ENCODE data around the gene MAGEB4.

MAGEB4 gene

GRCh38 chrX:30259927-30260326 lies 18.1 kb downstream of the MAGEB4 start:
- TF ChIP-seq YY1 (IDR thresholded peaks at IDR 0.05; ENCODE audit: insufficient read depth, insufficient read length) (no peak), SUZ12 (IDR thresholded peaks at IDR 0.05; ENCODE audit: extremely low read depth, insufficient read depth, insufficient read length) (no peak), ZNF274 (IDR thresholded peaks at IDR 0.05; ENCODE audit: low read depth, low read length) (no peak)
- H3K36me3 ChIP-seq (ENCODE audit: insufficient read depth, insufficient read length, low read length) = no peaks in the 10 kb centered on the region
- no peaks in the 10 kb centered on the region for H3K4me1 ChIP-seq (ENCODE audit: insufficient read depth, insufficient read length)
- no peak overlapping the region for H3K9ac ChIP-seq (ENCODE audit: insufficient read length, low read depth)
- no peak for DNase-seq (ENCODE audit: low read depth, low spot score)
- H3K4me3 ChIP-seq (ENCODE audit: insufficient read length, low read depth) = no peak overlapping the region
- peaks cover 15% of the 10 kb centered on the region; the same call in 1 of the 2 replicates for H3K9me3 ChIP-seq (ENCODE audit: insufficient read depth, low read length)
- H3K27me3 ChIP-seq (ENCODE audit: insufficient read depth, insufficient read length) = no peaks in the 10 kb centered on the region

- no peak overlapping the region for H3K9ac ChIP-seq (ENCODE audit: insufficient read length, low read depth)
- no peaks in the 10 kb centered on the region for H3K27me3 ChIP-seq (ENCODE audit: insufficient read depth, insufficient read length)
- no peak for DNase-seq (ENCODE audit: low read depth, low spot score)
- H3K9me3 ChIP-seq (ENCODE audit: insufficient read depth, low read length) = peaks cover 10% of the 10 kb centered on the region; the same call in 1 of the 2 replicates
- TF ChIP-seq ZNF274 (IDR thresholded peaks at IDR 0.05; ENCODE audit: low read depth, low read length) (no peak), SUZ12 (IDR thresholded peaks at IDR 0.05; ENCODE audit: extremely low read depth, insufficient read depth, insufficient read length) (no peak), YY1 (IDR thresholded peaks at IDR 0.05; ENCODE audit: insufficient read depth, insufficient read length) (no peak)
- H3K36me3 ChIP-seq (ENCODE audit: insufficient read depth, insufficient read length, low read length) = no peaks in the 10 kb centered on the region
- no peaks in the 10 kb centered on the region for H3K4me1 ChIP-seq (ENCODE audit: insufficient read depth, insufficient read length)
- no peak overlapping the region for H3K4me3 ChIP-seq (ENCODE audit: insufficient read length, low read depth)
Measured at GRCh38 chrX:30261012-30261411, 19.2 kb downstream of the MAGEB4 start.

GRCh38 chrX:30262763-30263162 lies 21.0 kb downstream of the MAGEB4 start:
- no peak overlapping the region for H3K9ac ChIP-seq (ENCODE audit: insufficient read length, low read depth)
- TF ChIP-seq SUZ12 (IDR thresholded peaks at IDR 0.05; ENCODE audit: extremely low read depth, insufficient read depth, insufficient read length) (no peak), YY1 (IDR thresholded peaks at IDR 0.05; ENCODE audit: insufficient read depth, insufficient read length) (no peak), ZNF274 (IDR thresholded peaks at IDR 0.05; ENCODE audit: low read depth, low read length) (no peak)

GRCh38 chrX:30270639-30271038 lies 28.8 kb downstream of the MAGEB4 start:
- no peaks in the 10 kb centered on the region for H3K4me1 ChIP-seq (ENCODE audit: insufficient read depth, insufficient read length)
- TF ChIP-seq ZNF274 (IDR thresholded peaks at IDR 0.05; ENCODE audit: low read depth, low read length) (no peak), YY1 (IDR thresholded peaks at IDR 0.05; ENCODE audit: insufficient read depth, insufficient read length) (no peak), SUZ12 (IDR thresholded peaks at IDR 0.05; ENCODE audit: extremely low read depth, insufficient read depth, insufficient read length) (no peak)
- H3K4me3 ChIP-seq (ENCODE audit: insufficient read length, low read depth) = no peak overlapping the region
- H3K36me3 ChIP-seq (ENCODE audit: insufficient read depth, insufficient read length, low read length) = no peaks in the 10 kb centered on the region
- no peaks in the 10 kb centered on the region for H3K27me3 ChIP-seq (ENCODE audit: insufficient read depth, insufficient read length)
- no peak for DNase-seq (ENCODE audit: low read depth, low spot score)
- no peak overlapping the region for H3K9ac ChIP-seq (ENCODE audit: insufficient read length, low read depth)
- H3K9me3 ChIP-seq (ENCODE audit: insufficient read depth, low read length) = no peaks in the 10 kb centered on the region

More at GRCh38 chrX:30262763-30263162, 21.0 kb downstream of the MAGEB4 start:
- no peaks in the 10 kb centered on the region for H3K27me3 ChIP-seq (ENCODE audit: insufficient read depth, insufficient read length)
- H3K9me3 ChIP-seq (ENCODE audit: insufficient read depth, low read length) = no peaks in the 10 kb centered on the region
- H3K36me3 ChIP-seq (ENCODE audit: insufficient read depth, insufficient read length, low read length) = no peaks in the 10 kb centered on the region
- no peaks in the 10 kb centered on the region for H3K4me1 ChIP-seq (ENCODE audit: insufficient read depth, insufficient read length)
- no peak for DNase-seq (ENCODE audit: low read depth, low spot score)
- H3K4me3 ChIP-seq (ENCODE audit: insufficient read length, low read depth) = no peak overlapping the region

- no peak for DNase-seq (ENCODE audit: low read depth, low spot score)
- H3K27me3 ChIP-seq (ENCODE audit: insufficient read depth, insufficient read length) = no peaks in the 10 kb centered on the region
- TF ChIP-seq ZNF274 (IDR thresholded peaks at IDR 0.05; ENCODE audit: low read depth, low read length) = no peak
- TF ChIP-seq YY1 (IDR thresholded peaks at IDR 0.05; ENCODE audit: insufficient read depth, insufficient read length) = no peak
- TF ChIP-seq SUZ12 (IDR thresholded peaks at IDR 0.05; ENCODE audit: extremely low read depth, insufficient read depth, insufficient read length) = no peak
Measured at GRCh38 chrX:30275498-30275897, 33.7 kb downstream of the MAGEB4 start.

GRCh38 chrX:30278365-30278764 lies 36.6 kb downstream of the MAGEB4 start:
- H3K4me1 ChIP-seq (ENCODE audit: insufficient read depth, insufficient read length) = no peaks in the 10 kb centered on the region
- H3K9me3 ChIP-seq (ENCODE audit: insufficient read depth, low read length) = no peaks in the 10 kb centered on the region
- H3K27me3 ChIP-seq (ENCODE audit: insufficient read depth, insufficient read length) = no peaks in the 10 kb centered on the region
- H3K4me3 ChIP-seq (ENCODE audit: insufficient read length, low read depth) = no peak overlapping the region
- H3K9ac ChIP-seq (ENCODE audit: insufficient read length, low read depth) = no peak overlapping the region
- H3K36me3 ChIP-seq (ENCODE audit: insufficient read depth, insufficient read length, low read length) = no peaks in the 10 kb centered on the region
- no peak for DNase-seq (ENCODE audit: low read depth, low spot score)
- TF ChIP-seq ZNF274 (IDR thresholded peaks at IDR 0.05; ENCODE audit: low read depth, low read length) (no peak), YY1 (IDR thresholded peaks at IDR 0.05; ENCODE audit: insufficient read depth, insufficient read length) (no peak), SUZ12 (IDR thresholded peaks at IDR 0.05; ENCODE audit: extremely low read depth, insufficient read depth, insufficient read length) (no peak)

More at GRCh38 chrX:30275498-30275897, 33.7 kb downstream of the MAGEB4 start:
- H3K4me1 ChIP-seq (ENCODE audit: insufficient read depth, insufficient read length) = no peaks in the 10 kb centered on the region
- no peaks in the 10 kb centered on the region for H3K9me3 ChIP-seq (ENCODE audit: insufficient read depth, low read length)
- no peaks in the 10 kb centered on the region for H3K36me3 ChIP-seq (ENCODE audit: insufficient read depth, insufficient read length, low read length)
- no peak overlapping the region for H3K4me3 ChIP-seq (ENCODE audit: insufficient read length, low read depth)
- H3K9ac ChIP-seq (ENCODE audit: insufficient read length, low read depth) = no peak overlapping the region

- Histone ChIP-seq H3K4me3 (ENCODE audit: insufficient read length, low read depth) (no peak overlapping the region), H3K9me3 (ENCODE audit: insufficient read depth, low read length) (no peaks in the 10 kb centered on the region), H3K36me3 (ENCODE audit: insufficient read depth, insufficient read length, low read length) (no peaks in the 10 kb centered on the region), H3K4me1 (ENCODE audit: insufficient read depth, insufficient read length) (no peaks in the 10 kb centered on the region), H3K9ac (ENCODE audit: insufficient read length, low read depth) (no peak overlapping the region), H3K27me3 (ENCODE audit: insufficient read depth, insufficient read length) (no peaks in the 10 kb centered on the region)
- TF ChIP-seq ZNF274 (IDR thresholded peaks at IDR 0.05; ENCODE audit: low read depth, low read length) = no peak
- TF ChIP-seq YY1 (IDR thresholded peaks at IDR 0.05; ENCODE audit: insufficient read depth, insufficient read length) = no peak
- TF ChIP-seq SUZ12 (IDR thresholded peaks at IDR 0.05; ENCODE audit: extremely low read depth, insufficient read depth, insufficient read length) = no peak
- no peak for DNase-seq (ENCODE audit: low read depth, low spot score)
Measured at GRCh38 chrX:30280428-30280827, 38.6 kb downstream of the MAGEB4 start.

All from NT2/D1 (cell line).